Mesothelial cell of epicardium (in vitro differentiated cells): ENCODE data around the gene ILK. TPM values are rescaled to one million over a fixed set of nuclear protein-coding genes. Genes with fewer than 3 reads are reported as not detected.

ENCODE experiments used
- DNase-seq, 2 experiments: peaks; one replicate each; pipeline ENCODE4 v3.0.0; 2021; ENCODE audit warnings: low spot score in 2 of 2; ENCODE audit not compliant: unreplicated experiment in 2 of 2
- H3K27ac Mint-ChIP-seq: 2 replicates; pipeline ENCODE4 v1.8.0; 2021; ENCODE audit warnings: mixed read lengths
- H3K27me3 Mint-ChIP-seq: 2 replicates; pipeline ENCODE4 v1.8.0; 2021; ENCODE audit warnings: low read depth, mixed read lengths
- H3K36me3 Mint-ChIP-seq: 2 replicates; pipeline ENCODE4 v1.8.0; 2021; ENCODE audit warnings: mixed read lengths
- H3K4me1 Mint-ChIP-seq: 2 replicates; pipeline ENCODE4 v1.8.0; 2021; ENCODE audit warnings: mixed read lengths
- H3K4me3 Mint-ChIP-seq: 2 replicates; pipeline ENCODE4 v1.8.0; 2021; ENCODE audit warnings: mild to moderate bottlenecking, moderate library complexity, mixed read lengths
- H3K9me3 Mint-ChIP-seq: 2 replicates; pipeline ENCODE4 v1.8.0; 2021; ENCODE audit warnings: mixed read lengths
- total RNA-seq: library from RNA; stranded (reverse); gene quantifications from 3 replicates; pipeline ENCODE4 v1.2.1, GENCODE V29; 2021
- TF ChIP-seq, protein P1 (sequence below): fragments of 200-600 bp; sonication (generic); IDR thresholded peaks from one replicate; pipeline ENCODE4 v1.5.0; 2021; ENCODE audit warnings: antibody characterized with exemption; ENCODE audit not compliant: unreplicated experiment

The ILK gene
- total RNA-seq, 1 donor from 2014 or later, result 144 TPM

DNA sequence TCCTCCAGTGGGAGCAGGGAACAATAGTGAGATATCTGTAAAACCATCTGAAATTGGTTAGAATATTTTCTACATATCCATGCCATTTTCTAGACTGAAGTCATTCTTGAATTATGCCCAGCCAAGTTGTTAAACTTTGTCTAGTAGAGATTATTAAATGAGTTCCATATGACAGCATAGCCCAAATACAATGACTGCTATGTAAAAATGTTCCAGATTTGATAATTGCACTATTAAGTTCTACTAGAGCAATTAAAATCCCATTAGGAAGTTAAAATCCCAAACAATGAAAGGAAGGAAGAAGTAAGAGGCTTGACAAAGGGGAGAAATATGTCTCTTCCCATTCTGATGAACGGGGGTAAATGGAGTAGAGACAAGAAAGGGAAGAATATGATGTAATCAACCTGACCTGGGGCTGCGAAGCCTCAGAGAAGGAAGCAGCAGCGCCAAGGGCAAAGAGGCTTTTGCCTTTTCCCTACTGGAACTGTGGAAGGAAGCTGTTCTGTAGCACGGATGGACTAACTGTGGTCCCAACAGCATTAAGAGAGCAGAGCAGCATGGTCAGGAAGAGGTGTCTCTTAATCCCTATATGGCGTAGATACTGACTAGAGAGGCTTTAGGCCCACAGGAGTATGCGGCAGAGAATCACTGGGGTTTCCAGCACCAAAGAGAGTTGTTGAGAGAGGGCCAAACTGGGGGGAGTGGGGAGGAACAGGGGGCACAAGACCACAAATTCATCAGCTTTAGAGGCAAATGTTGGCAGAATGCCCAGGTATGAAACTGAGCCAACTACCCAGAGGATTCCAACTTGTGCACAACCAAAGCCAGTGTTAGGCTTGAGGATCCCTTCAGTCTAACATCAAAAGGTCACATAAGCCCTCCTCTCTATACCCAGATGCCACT, 26.9 kb upstream of the ILK start:
- no peaks in the 10 kb centered on the region for H3K27me3 Mint-ChIP-seq
- TF ChIP-seq, protein P1, sequence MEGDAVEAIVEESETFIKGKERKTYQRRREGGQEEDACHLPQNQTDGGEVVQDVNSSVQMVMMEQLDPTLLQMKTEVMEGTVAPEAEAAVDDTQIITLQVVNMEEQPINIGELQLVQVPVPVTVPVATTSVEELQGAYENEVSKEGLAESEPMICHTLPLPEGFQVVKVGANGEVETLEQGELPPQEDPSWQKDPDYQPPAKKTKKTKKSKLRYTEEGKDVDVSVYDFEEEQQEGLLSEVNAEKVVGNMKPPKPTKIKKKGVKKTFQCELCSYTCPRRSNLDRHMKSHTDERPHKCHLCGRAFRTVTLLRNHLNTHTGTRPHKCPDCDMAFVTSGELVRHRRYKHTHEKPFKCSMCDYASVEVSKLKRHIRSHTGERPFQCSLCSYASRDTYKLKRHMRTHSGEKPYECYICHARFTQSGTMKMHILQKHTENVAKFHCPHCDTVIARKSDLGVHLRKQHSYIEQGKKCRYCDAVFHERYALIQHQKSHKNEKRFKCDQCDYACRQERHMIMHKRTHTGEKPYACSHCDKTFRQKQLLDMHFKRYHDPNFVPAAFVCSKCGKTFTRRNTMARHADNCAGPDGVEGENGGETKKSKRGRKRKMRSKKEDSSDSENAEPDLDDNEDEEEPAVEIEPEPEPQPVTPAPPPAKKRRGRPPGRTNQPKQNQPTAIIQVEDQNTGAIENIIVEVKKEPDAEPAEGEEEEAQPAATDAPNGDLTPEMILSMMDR, result no peak
- no peak overlapping the region for H3K4me3 Mint-ChIP-seq
- H3K27ac Mint-ChIP-seq, result peak overlapping the region; percentile 54
- no peak for DNase-seq
- peaks cover 12% of the 10 kb centered on the region for H3K4me1 Mint-ChIP-seq
- peaks cover 10% of the 10 kb centered on the region for H3K36me3 Mint-ChIP-seq
- peaks cover 5% of the 10 kb centered on the region for H3K9me3 Mint-ChIP-seq

DNA sequence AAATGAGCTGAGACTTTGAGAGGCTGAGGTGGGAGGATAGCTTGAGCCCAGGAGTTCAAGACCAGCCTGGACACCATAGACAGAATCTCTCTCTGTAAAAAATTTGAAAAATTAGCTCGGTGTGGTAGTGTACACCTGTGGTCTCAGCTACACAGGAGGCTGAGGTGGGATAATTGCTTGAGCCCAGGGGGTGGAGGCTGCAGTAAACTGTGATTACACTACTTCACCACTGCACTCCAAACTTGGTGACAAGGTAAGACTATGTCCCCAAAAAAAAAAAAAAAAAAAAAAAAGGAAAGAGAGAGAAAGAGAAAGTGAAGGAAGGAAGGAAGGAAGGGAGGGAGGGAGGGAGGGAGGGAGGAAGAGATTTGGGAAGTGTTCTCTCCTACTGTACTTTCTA, 25.4 kb upstream of the ILK start:
- Mint-ChIP-seq H3K27ac (no peak overlapping the region), H3K27me3 (no peaks in the 10 kb centered on the region), H3K4me3 (no peak overlapping the region), H3K4me1 (peaks cover 12% of the 10 kb centered on the region), H3K9me3 (peaks cover 17% of the 10 kb centered on the region), H3K36me3 (peaks cover 20% of the 10 kb centered on the region)
- DNase-seq, result no peak
- TF ChIP-seq, protein P1, result no peak

DNA sequence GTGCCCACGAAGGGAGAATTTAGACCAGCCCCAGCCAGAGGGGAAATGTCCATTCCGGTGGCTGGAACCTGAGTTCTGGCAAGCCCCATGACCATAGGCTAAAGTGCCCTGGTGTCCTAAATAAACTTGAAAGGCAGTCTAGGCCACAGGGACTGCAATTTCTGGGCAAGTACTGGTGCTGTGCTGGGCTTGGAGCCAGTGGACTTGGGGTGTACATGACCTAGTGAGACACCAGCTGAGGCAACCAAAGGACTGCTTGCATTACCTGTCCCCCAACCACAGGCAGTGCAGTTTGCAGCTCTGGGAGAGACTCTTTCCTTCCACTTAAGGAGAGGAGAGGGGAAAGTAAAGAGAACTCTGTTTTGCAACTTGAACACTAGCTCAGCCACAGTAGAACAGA, 23.9 kb upstream of the ILK start:
- H3K9me3 Mint-ChIP-seq, result peaks cover 33% of the 10 kb centered on the region
- H3K4me1 Mint-ChIP-seq, result peaks cover 12% of the 10 kb centered on the region
- H3K36me3 Mint-ChIP-seq, result peaks cover 34% of the 10 kb centered on the region
- no peaks in the 10 kb centered on the region for H3K27me3 Mint-ChIP-seq
- no peak overlapping the region for H3K4me3 Mint-ChIP-seq
- no peak overlapping the region for H3K27ac Mint-ChIP-seq
- no peak for DNase-seq
- TF ChIP-seq, protein P1, result no peak

DNA sequence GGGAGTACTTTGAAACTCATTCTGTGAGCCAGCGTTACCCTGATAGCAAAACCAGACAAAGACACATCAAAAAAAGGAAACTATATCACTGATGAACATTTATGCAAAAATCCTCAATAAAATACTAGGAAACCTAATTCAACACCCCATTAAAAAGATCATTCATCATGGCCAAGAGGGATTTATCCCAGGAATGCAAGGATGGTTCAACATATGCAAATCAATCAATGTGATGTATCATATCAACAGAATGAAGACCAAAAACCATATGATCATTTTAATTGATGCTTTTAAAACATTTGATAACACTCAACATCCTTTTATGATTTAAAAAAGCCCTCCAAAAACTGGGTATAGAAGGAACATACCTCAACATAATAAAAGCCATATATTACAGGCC, 20.0 kb upstream of the ILK start:
- H3K27me3 Mint-ChIP-seq, result no peaks in the 10 kb centered on the region

DNA sequence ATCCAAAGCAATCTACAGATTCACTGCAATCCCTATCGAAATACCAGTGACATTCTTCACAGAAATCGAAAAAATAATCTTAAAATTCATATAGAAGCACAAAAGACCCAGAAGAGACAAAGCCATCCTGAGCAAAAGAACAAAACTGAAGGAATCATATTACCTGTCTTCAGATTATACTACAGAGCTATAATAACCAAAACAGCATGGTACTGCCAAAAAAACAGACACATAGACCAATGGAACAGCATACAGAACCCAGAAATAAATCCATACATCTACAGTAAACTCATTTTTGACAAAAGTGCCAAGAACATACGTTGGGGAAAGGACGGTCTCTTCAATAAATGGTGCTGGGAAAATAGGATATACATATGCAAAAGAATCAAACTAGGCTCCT, 19.0 kb upstream of the ILK start:
- Mint-ChIP-seq H3K36me3 (peaks cover 40% of the 10 kb centered on the region), H3K4me3 (no peak overlapping the region), H3K4me1 (no peaks in the 10 kb centered on the region)

More for the DNA sequence above, 20.0 kb upstream of the ILK start:
- TF ChIP-seq, protein P1, result no peak
- DNase-seq, result no peak
- Mint-ChIP-seq H3K27ac (no peak overlapping the region), H3K4me3 (no peak overlapping the region), H3K36me3 (peaks cover 40% of the 10 kb centered on the region), H3K9me3 (peaks cover 37% of the 10 kb centered on the region), H3K4me1 (no peaks in the 10 kb centered on the region)

More for the DNA sequence above, 19.0 kb upstream of the ILK start:
- DNase-seq, result no peak
- Mint-ChIP-seq H3K27ac (no peak overlapping the region), H3K9me3 (peaks cover 37% of the 10 kb centered on the region), H3K27me3 (no peaks in the 10 kb centered on the region)
- TF ChIP-seq, protein P1, result no peak
